HepG2 (cell line): Measurements from ENCODE around the gene ECD. TPM values are rescaled to one million over a fixed set of nuclear protein-coding genes. Genes with fewer than 3 reads are reported as not detected.

Source experiments
- AGO1 ChIP-seq: fragments of 200-400 bp; formaldehyde crosslinking; IDR thresholded peaks from 2 replicates; pipeline ENCODE4 v1.6.1; 2017; ENCODE audit warnings: mild to moderate bottlenecking, low read depth, low read length, moderate library complexity; ENCODE audit not compliant: poor library complexity, severe bottlenecking
- DRAP1 ChIP-seq: IDR thresholded peaks from 2 replicates; pipeline ENCODE4 v1.6.1; 2016; ENCODE audit warnings: missing genetic modification reagents, missing compliant biosample characterization
- FOXM1 ChIP-seq: sonication (generic); formaldehyde crosslinking; IDR thresholded peaks from 2 replicates; pipeline ENCODE4 v1.5.0; 2020; ENCODE audit warnings: missing genetic modification reagents
- KAT7 ChIP-seq: IDR thresholded peaks from 2 replicates; pipeline ENCODE4 v1.6.1; 2018; ENCODE audit warnings: borderline replicate concordance, missing compliant biosample characterization
- KDM2A ChIP-seq: sonication (generic); formaldehyde crosslinking; IDR thresholded peaks from 2 replicates; pipeline ENCODE4 v1.4.0; 2020; ENCODE audit warnings: low read depth, missing genetic modification reagents, borderline replicate concordance
- KMT2A ChIP-seq: sonication (generic); formaldehyde crosslinking; IDR thresholded peaks from 2 replicates; pipeline ENCODE4 v1.4.0; 2020; ENCODE audit warnings: missing genetic modification reagents
- KMT2B ChIP-seq: IDR thresholded peaks from 2 replicates; pipeline ENCODE4 v1.6.1; 2016; ENCODE audit warnings: missing genetic modification reagents, missing compliant biosample characterization
- LCORL ChIP-seq, 2 experiments: fragments of 450-650 bp in 1 of 2; sonication (generic) in 1 of 2; formaldehyde crosslinking in 1 of 2; IDR thresholded peaks; 2 replicates each; pipeline versions ENCODE4 v1.5.0 to v1.6.1; 2017 to 2020; ENCODE audit warnings: antibody characterized with exemption in 1 of 2, missing genetic modification reagents in 1 of 2
- MEF2D ChIP-seq: sonication (generic); formaldehyde crosslinking; IDR thresholded peaks from 2 replicates; pipeline ENCODE4 v1.5.1; 2020; ENCODE audit warnings: mild to moderate bottlenecking, missing genetic modification reagents
- MIER3 ChIP-seq: IDR thresholded peaks from 2 replicates; pipeline ENCODE4 v1.6.1; 2016; ENCODE audit warnings: missing compliant biosample characterization, borderline replicate concordance
- MTA1 ChIP-seq: sonication (generic); formaldehyde crosslinking; IDR thresholded peaks from 2 replicates; pipeline ENCODE4 v1.4.0; 2020; ENCODE audit warnings: missing genetic modification reagents, mild to moderate bottlenecking, borderline replicate concordance
- NFATC3 ChIP-seq: sonication (generic); formaldehyde crosslinking; IDR thresholded peaks from 2 replicates; pipeline ENCODE4 v1.5.1; 2020; ENCODE audit warnings: mild to moderate bottlenecking, missing genetic modification reagents
- NR2C2 ChIP-seq: sonication (generic); formaldehyde crosslinking; IDR thresholded peaks from 2 replicates; pipeline ENCODE4 v1.4.0; 2020; ENCODE audit warnings: missing genetic modification reagents, mild to moderate bottlenecking, moderate library complexity, borderline replicate concordance
- NR2F6 ChIP-seq, 2 experiments: IDR thresholded peaks; 2 replicates each; pipeline ENCODE4 v1.6.1; 2016; ENCODE audit warnings: antibody characterized with exemption in 1 of 2, mild to moderate bottlenecking in 1 of 2
- PHF8 ChIP-seq: sonication (generic); formaldehyde crosslinking; IDR thresholded peaks from 2 replicates; pipeline ENCODE4 v1.5.0; 2020; ENCODE audit warnings: missing genetic modification reagents
- PLRG1 ChIP-seq: fragments of 450-650 bp; conservative IDR thresholded peaks from 2 replicates; pipeline ENCODE4 v1.6.1; 2016
- POLR2AphosphoS5 ChIP-seq: IDR thresholded peaks from 2 replicates; pipeline ENCODE4 v1.6.1; 2012; ENCODE audit warnings: low read depth, low read length
- RARA ChIP-seq: IDR thresholded peaks from 2 replicates; pipeline ENCODE4 v1.6.1; 2016; ENCODE audit warnings: missing genetic modification reagents, missing compliant biosample characterization
- RFX5 ChIP-seq: IDR thresholded peaks from 2 replicates; pipeline ENCODE4 v1.6.1; 2011; ENCODE audit warnings: low read depth, low read length, improper control_type of control experiment
- SMAD1 ChIP-seq: sonication (generic); formaldehyde crosslinking; IDR thresholded peaks from 2 replicates; pipeline ENCODE4 v1.4.0; 2020; ENCODE audit warnings: missing genetic modification reagents, low read depth, mild to moderate bottlenecking, borderline replicate concordance
- SOX13 ChIP-seq, 3 experiments: fragments of 450-650 bp in 1 of 3; sonication (generic) in 1 of 3; formaldehyde crosslinking in 1 of 3; IDR thresholded peaks in 2 of 3; conservative IDR thresholded peaks in 1 of 3; 2 replicates each; pipeline versions ENCODE4 v1.5.0 to v1.6.1; 2016 to 2020; ENCODE audit warnings: antibody characterized with exemption in 1 of 3, mild to moderate bottlenecking in 1 of 3, missing compliant biosample characterization in 1 of 3, missing genetic modification reagents in 1 of 3, moderate library complexity in 1 of 3
- THAP7 ChIP-seq: sonication (generic); formaldehyde crosslinking; IDR thresholded peaks from 2 replicates; pipeline ENCODE4 v1.8.1; 2023; ENCODE audit warnings: mild to moderate bottlenecking, missing genetic modification reagents
- ZBTB34 ChIP-seq: sonication (generic); formaldehyde crosslinking; IDR thresholded peaks from 2 replicates; pipeline ENCODE4 v1.8.0; 2022; ENCODE audit warnings: mild to moderate bottlenecking, missing genetic modification reagents
- ZBTB49 ChIP-seq: sonication (generic); formaldehyde crosslinking; IDR thresholded peaks from 2 replicates; pipeline ENCODE4 v1.4.0; 2020; ENCODE audit warnings: missing genetic modification reagents, borderline replicate concordance
- ZIK1 ChIP-seq: sonication (generic); formaldehyde crosslinking; IDR thresholded peaks from 2 replicates; pipeline ENCODE4 v1.5.0; 2020; ENCODE audit warnings: mild to moderate bottlenecking, low read depth, missing genetic modification reagents, borderline replicate concordance
- ZNF12 ChIP-seq: sonication (generic); formaldehyde crosslinking; IDR thresholded peaks from 2 replicates; pipeline ENCODE4 v1.5.0; 2020; ENCODE audit warnings: missing genetic modification reagents
- ZZZ3 ChIP-seq: sonication (generic); formaldehyde crosslinking; IDR thresholded peaks from 2 replicates; pipeline ENCODE4 v1.4.0; 2020; ENCODE audit warnings: missing genetic modification reagents, mild to moderate bottlenecking, borderline replicate concordance
- polyA plus RNA-seq, 8 experiments: library from polyadenylated mRNA; depleted of rRNA in 3 of 8; stranded (reverse) in 7 of 8; unstranded in 1 of 8; fragments of >200 nt; fragmentation: Illumina TruSeq in 4 of 8; extraction: Trizol in 4 of 8; gene quantifications; 2 replicates each; pipeline versions ENCODE4 v1.2.1 to v1.2.3, GENCODE V29; 2011 to 2016; ENCODE audit warnings: low read depth in 4 of 8, missing spikeins in 1 of 8, mixed read lengths in 1 of 8; ENCODE audit not compliant: insufficient read depth in 1 of 8
- total RNA-seq, 5 experiments: library from RNA; depleted of rRNA; stranded (reverse); fragments of >200 nt; fragmentation: Illumina TruSeq; extraction: Trizol; gene quantifications; 2 replicates each; pipeline ENCODE4 v1.2.3, GENCODE V29; 2016; ENCODE audit warnings: low read depth in 1 of 5

Gene ECD
- total and polyA plus RNA-seq, 2 of the 13 experiments (the other 11 are each of a cell fraction or from before 2014, with no cell fraction given): 21.5 to 27.6 TPM

GRCh38 chr10:73110345-73110849 lies 57.4 kb downstream of the ECD start, which contains the start of gene NUDT13 (continued):
- TF ChIP-seq MTA1 (CRISPR knock-in tag) (no peak), DRAP1 (CRISPR knock-in tag) (peak; percentile 75), ZBTB49 (CRISPR knock-in tag) (no peak), NFATC3 (CRISPR knock-in tag) (no peak), RARA (peak; percentile 7; the same call in 1 of the 2 replicates), SMAD1 (CRISPR knock-in tag) (no peak), RFX5 (no peak), KDM2A (CRISPR knock-in tag) (peak; percentile 58), AGO1 (no peak), ZBTB34 (CRISPR knock-in tag) (no peak), NR2C2 (peak; percentile 77), FOXM1 (CRISPR knock-in tag) (no peak), ZNF12 (CRISPR knock-in tag) (no peak), NR2F6 (IDR thresholded peaks at IDR 0.05) (no peak), NR2F6 (CRISPR knock-in tag; IDR thresholded peaks at IDR 0.05) (peak; percentile 36; the same call in 1 of the 2 replicates), PLRG1 (no peak), PHF8 (peak; percentile 45; the same call in 1 of the 2 replicates), POLR2AphosphoS5 (peak; percentile 76), MEF2D (CRISPR knock-in tag) (0 out of 2 replicates have a peak, but pooled peaks have one; percentile 42), KMT2B (peak; percentile 71; the same call in 1 of the 2 replicates), SOX13 (IDR thresholded peaks at IDR 0.05) (no peak), SOX13 (CRISPR knock-in tag; conservative IDR thresholded peaks at IDR 0.05 in 1 of 2, IDR thresholded peaks at IDR 0.05 in 1 of 2) (peak in 1 of 2 experiments; percentile 38; a peak in 1 of 4 replicates), THAP7 (CRISPR knock-in tag) (peak; percentile 100), KMT2A (peak; percentile 50; the same call in 1 of the 2 replicates), LCORL (IDR thresholded peaks at IDR 0.05) (no peak), LCORL (CRISPR knock-in tag; IDR thresholded peaks at IDR 0.05) (no peak), KAT7 (CRISPR knock-in tag) (no peak), ZZZ3 (CRISPR knock-in tag) (no peak), MIER3 (CRISPR knock-in tag) (peak; percentile 77; the same call in 1 of the 2 replicates), ZIK1 (CRISPR knock-in tag) (no peak)
